Measurements from ENCODE around the gene MIER2. TPM values are rescaled to one million over a fixed set of nuclear protein-coding genes. Genes with fewer than 3 reads are reported as not detected.

Gene MIER2
- polyA plus RNA-seq, 3 donors = 7.8 to 26.9 (median 22.3) TPM

DNA sequence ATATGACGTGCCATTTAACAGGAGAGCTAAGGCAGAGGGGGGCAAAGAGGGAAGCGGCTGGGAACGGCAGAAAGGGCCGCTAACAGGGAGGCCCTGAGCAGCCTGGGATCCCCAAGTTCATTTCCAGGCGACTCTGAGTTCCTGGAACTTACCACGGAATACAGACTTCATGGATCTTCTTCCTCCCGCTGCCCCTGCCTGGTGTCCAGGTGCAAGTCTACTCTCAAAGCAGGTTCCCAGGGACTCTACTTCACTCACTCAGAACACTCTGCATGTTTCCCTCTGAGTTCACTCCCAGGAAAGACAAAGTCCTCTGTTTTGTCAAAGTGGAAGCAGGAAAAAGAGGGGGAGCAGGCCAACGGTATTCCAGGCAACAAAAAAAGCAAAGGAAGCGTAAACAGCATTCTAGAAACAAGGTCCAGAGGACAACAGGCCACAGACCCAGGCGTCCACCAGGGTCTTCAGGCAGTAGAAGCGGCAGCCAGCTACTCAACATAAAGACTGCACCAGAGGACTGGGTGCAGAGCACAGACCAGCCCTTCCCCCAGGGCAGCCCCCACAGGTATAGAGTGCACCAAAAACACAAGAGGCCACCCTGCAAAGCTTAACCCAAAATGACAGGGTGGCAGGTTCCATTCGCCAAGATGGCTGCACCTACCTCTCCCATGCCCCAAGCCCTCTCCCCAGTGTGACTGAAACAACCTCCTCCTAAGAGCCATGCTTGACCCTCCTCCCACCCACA is 3.0 kb downstream of the MIER2 start:
- no peak overlapping the region for H3K27ac ChIP-seq (ENCODE audit: low read depth, low read length)
- WGBS, 3 donors = 67 to 71% (median 69%) methylated on average over 12 of the region's 12 CpGs

DNA sequence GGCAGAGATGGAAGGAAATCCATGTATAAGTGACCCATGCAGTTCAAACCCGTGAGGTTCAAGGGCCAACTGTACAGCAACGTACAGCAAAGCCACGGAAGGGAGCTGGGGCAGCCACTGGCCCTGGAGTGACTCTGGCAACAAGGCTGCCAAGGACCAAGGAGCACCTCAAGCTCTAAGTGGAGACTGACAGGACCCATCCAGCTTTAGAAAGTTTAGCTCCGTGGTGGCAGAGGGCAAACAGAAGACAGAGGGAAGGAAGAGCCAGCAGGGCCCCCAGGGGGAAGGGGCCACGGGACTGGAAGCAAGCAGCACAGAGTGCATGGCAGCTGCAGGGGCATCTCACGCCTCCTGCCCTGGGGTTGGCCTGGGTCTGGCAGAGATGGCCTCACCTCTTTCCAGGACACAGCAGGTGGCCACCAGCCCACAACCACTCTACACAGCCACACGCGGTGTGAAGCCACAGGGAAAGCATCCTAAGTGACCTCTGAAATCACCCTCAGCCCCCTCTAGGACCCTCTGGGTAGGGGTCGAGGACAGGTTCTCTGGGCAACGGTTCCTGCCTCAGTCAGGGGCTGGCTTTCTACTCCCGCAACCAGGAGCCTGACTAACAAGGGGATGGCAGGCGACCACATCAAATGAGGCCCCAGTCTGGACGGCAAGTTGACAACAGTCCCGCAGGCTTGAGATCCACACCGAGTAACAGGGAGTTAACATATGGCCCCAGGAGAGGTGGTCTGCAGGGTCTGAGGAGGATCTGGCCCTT is 3.8 kb downstream of the MIER2 start:
- H3K27ac ChIP-seq (ENCODE audit: low read depth, low read length) = no peak overlapping the region
- WGBS, 3 donors = 73 to 81% (median 75%) methylated on average over 15 of the region's 15 CpGs

DNA sequence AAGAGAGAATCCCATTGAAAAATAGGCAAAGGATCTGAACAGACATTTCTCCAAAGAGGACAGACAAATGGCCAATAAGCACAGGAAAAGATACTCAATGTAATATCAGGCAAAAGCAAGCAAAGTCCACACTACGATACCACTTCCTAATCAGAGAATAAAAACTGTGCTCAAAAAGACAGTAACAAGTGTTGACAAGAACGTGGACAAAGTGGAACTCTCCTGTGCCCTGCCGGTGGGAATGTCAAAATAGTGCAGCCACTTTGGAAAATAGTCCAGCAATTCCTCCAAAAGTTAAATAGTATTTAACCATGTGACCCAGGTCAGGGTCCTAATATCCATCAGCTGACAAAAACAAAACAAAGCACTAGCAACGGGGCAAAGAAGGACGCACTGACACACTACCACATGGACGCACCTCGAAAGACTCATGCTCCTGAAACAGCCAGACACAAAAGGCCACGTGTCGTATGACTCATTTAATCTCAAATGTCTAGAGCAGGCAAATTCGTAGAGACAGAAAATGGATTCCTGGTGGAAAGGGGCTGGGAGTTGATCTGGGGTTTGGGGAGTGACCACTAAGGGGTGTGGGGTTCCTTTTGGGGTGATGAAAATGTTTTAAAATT is 5.2 kb downstream of the MIER2 start:
- no peak overlapping the region for H3K27ac ChIP-seq (ENCODE audit: low read depth, low read length)
- 88 to 98% (median 95%) methylated on average over 10 of the region's 10 CpGs for WGBS, 3 donors

DNA sequence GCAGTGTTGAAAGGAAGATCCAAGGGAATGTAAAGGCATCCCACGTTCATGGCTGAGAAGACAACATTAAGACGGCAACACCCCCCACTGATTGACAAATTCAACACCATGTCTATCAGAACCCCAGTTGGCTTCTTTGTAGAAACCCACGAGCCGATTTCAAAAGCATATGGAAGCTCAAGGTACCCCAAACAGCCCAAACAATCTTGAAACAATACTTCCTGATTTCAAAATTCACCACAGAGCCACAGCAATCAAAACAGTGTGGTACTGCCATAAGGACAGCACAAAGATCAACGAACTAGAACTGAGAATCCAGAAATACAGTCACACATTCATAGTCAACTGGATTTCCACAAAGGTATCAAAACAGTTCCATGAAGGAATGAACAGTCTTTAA is 6.2 kb downstream of the MIER2 start:
- H3K27ac ChIP-seq (ENCODE audit: low read depth, low read length) = no peak overlapping the region
- WGBS, 3 donors = 57 to 90% (median 67%) methylated on average over 5 of the region's 5 CpGs

DNA sequence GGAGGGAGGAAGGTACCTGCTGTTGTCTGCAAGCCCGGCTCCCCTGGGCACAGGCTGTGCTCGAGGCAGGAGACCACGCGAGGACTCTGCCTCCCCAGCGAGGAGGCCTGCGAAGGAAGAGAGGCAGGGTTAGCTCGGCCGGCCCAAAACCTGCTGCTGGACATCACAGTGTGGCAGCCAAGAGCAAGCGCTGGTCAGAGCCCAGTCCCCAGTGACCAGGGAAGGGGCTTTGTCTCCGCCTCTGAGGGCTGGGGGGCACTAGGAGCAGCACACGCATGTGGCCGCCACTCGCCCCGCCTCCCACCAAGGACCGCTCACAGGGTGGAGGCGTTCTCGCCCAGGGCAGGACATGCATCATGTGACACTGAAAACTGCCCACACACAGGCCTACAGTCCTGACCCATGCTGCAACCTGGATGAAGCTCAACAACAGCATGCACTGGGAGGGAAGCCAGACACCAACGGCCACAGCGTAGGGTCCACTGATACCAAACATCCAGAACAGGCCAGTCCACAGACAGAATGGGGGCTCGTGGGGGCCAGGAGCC is 8.5 kb downstream of the MIER2 start:
- 67 to 82% (median 77%) methylated on average over 20 of the region's 20 CpGs for WGBS, 3 donors

DNA sequence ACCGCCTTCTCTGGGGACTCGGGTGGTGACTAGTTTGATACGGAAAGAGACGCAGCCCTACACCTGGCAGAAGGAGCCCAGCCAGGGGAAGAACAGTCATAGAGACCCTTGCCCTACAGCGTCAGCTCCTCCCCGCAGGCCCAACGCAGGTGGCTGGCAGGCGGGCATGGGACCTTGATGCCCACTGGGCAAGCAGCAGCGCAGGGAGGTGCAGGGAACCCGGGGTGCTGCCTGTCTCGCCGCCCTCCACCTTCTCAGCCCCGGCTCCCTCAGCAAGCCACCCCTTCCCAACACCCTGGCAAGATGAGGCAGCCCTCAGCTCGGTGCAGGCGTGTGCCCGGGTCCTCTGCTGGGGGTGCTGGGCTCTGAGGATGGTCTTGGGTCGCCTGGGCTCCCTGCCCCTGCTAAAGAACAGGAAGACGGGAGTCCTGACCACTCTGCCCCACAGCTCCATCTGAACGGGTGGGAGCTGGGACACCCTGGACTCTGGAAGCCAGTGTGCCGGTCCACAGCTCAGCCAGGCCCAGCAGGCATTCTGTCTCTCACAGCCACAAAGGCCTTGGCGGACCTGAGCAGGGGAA is 9.0 kb downstream of the MIER2 start:
- WGBS, 3 donors = 90 to 94% (median 92%) methylated on average over 20 to 21 of the region's 21 CpGs
- H3K27ac ChIP-seq (ENCODE audit: low read depth, low read length) = no peak overlapping the region

More for the DNA sequence above, 8.5 kb downstream of the MIER2 start:
- H3K27ac ChIP-seq (ENCODE audit: low read depth, low read length) = no peak overlapping the region

DNA sequence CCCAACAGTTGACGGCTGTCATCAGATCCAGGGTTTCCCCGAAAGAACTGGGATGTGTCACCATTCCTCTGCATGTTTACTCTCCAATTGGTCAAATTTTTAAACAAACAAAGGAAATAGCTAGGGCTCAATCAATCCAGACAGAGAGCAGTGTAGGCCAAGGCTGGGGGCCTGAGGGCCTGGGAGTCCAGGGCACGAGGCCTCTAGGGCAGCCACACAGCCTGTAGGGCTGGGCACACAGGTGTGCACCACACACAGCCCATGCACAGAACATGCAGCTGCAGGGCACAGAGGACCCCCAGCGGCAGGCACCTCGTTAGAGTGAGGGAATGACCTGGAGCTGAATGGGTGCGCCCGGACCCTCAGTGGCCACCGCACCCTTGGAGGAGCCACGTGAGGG is 9.5 kb downstream of the MIER2 start:
- no peak overlapping the region for H3K27ac ChIP-seq (ENCODE audit: low read depth, low read length)
- WGBS, 3 donors = 82 to 96% (median 85%) methylated on average over 9 of the region's 9 CpGs

DNA sequence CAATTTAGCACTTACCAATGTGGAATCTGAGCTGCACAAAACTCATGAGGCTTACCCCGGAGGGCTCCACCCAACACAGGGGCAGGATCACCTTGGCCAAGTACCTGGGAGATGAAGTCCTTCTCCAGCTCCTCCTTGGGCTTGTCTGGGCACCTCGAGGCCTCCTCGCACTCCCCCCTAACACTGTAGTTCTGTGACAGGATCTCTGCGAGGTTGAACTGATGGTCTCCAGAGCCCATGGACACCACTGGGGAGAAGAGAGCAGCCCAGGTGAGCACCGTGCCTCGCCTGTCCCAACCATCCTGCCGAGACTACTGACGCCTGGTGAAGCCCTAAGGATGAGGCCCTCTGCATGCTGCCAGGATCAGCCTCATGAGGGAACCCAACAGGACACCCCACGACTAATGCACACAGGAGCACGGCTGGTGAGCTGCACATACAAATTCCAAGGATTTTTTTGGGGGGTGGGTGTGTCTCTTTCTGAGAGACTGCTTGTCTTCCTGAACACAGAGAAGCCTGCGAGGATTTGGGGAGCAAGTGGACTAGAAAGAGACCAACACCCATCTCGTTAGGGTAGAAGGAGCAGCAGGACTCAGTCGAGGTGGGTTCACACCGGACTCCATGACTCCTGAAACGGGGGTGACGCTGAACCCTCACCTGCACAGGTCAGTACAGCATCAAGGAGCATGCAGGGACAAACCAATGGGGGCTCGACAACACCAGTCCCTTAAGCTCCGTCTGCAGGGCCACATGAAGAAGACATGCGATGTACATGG is 10.1 kb downstream of the MIER2 start:
- WGBS, 3 donors = 91 to 97% (median 94%) methylated on average over 19 of the region's 19 CpGs
- no peak overlapping the region for H3K27ac ChIP-seq (ENCODE audit: low read depth, low read length)

DNA sequence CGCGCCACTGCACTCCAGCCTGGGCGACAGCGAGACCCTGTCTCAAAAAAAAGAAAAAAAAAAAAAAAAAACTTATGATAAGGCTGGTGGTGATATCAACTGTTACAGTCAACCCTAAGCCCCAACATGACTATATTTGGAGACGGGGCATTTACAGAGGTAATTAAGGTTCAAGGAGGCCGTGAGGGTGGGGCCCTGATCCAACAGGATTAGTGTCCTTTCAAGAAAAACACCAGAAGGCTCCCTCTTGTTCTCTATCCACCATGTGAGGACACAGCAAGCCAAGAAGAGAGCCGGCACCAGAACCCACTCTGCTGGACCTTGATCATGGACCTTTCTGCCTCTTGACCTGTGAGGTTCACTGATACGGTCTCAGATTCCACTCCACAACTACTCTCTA is 14.1 kb downstream of the MIER2 start:
- WGBS, 3 donors = 96 to 100% (median 98%) methylated on average over 8 of the region's 8 CpGs

DNA sequence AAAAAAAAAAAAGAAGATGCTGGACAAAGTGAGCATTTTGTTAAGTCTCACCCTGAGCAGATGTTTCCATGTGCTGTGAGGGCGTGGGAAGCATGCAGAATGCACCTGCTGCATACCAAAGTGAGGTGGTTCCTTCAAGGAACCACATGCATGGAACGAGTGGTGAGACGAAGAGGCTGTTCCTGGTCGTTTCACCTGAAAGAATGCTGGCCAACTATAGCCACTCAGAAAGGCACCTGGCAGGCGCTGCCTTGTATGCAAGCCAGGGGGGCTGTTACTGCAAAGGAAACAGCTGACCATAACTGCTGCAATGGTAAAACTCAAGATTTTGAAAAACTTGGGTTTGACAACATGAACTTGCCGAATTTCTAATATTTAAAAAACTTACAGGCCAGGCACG is 14.7 kb downstream of the MIER2 start:
- H3K27ac ChIP-seq (ENCODE audit: low read depth, low read length) = no peak overlapping the region
- whole genome bisulfite sequencing, 3 donors = 94 to 98% (median 97%) methylated on average over 7 of the region's 7 CpGs

More for the DNA sequence above, 14.1 kb downstream of the MIER2 start:
- H3K27ac ChIP-seq (ENCODE audit: low read depth, low read length) = no peak overlapping the region

DNA sequence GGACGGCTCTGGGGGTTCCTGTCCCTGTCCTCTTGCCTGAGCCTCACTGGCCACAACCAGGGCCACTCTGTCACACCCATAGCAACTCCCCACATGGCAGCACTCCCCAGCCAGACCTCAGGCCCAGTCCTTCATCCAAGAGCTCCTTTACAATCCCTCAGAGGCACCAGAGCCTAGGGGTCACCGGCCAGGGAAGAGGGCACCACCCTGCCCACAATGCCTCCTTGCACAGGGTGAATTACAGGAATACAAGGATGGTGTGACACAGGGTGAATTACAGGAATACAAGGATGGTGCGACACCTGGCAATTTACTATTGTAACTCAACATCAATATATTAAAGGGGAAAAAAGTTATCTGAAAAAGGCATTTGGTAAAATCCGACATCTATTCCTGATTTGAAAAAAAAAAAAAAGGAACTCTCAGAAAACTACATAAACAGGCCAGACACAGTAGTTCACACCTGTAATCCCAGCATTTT is 16.5 kb downstream of the MIER2 start:
- 83 to 100% (median 96%) methylated on average over 4 of the region's 4 CpGs for WGBS, 3 donors
- H3K27ac ChIP-seq (ENCODE audit: low read depth, low read length) = no peak overlapping the region

DNA sequence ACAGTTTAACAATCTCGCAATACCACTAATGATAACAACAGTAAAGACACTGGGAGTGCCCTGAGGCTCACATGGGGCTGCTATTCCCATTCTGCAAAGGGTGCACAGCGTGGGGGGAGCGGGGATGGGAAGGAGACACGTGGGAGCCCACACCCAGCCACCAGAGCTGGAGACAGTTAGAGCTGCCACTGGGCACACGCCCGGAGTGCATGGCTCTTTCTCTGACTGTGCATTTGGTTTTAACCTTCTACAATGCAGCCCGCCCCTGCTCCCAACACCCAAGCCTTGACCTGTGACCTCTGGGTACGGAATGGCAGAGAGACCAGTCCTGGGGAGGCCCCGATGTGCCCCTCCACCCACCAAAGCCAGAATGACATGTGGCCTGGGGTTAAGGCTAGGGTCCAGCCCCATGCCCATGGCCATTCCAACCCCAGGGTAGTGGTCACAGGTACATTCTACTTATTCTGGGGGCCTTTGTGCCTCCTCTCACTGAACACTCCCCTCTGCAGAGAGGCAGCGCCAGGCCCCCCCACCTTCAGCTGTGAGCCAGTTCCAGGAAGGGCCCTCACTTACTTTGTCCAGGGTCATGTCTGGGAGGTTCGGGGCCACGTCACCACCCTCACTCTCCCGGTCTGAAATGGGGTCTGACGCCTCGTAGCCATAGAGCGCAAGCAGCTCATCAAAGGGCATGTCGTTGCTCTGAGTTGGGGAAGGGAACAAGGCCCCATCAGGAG is 17.1 kb downstream of the MIER2 start:
- no peak overlapping the region for H3K27ac ChIP-seq (ENCODE audit: low read depth, low read length)
- 96 to 100% (median 97%) methylated on average over 17 of the region's 17 CpGs for WGBS, 3 donors

DNA sequence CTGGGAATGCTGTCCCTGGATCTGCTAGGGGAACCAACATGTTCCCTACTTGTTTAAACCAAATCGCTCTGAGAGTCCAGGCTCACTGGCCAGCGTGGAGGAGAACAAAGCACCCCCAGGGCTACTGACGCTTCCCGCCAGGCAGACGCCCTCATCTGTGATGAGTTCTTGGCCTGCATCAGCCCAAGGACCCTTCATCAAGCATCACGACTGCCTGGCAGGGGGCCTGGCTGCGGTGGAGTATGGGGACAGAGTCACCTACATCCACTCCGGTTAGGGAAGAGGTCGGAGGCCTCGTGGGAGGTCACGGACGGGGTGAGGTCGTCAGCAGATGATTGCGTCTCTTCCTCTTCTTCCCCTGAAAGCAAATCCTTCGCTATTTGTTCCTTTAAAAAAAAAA is 17.7 kb downstream of the MIER2 start:
- WGBS, 3 donors = 90 to 97% (median 92%) methylated on average over 15 of the region's 15 CpGs
- H3K27ac ChIP-seq (ENCODE audit: low read depth, low read length) = no peak overlapping the region

DNA sequence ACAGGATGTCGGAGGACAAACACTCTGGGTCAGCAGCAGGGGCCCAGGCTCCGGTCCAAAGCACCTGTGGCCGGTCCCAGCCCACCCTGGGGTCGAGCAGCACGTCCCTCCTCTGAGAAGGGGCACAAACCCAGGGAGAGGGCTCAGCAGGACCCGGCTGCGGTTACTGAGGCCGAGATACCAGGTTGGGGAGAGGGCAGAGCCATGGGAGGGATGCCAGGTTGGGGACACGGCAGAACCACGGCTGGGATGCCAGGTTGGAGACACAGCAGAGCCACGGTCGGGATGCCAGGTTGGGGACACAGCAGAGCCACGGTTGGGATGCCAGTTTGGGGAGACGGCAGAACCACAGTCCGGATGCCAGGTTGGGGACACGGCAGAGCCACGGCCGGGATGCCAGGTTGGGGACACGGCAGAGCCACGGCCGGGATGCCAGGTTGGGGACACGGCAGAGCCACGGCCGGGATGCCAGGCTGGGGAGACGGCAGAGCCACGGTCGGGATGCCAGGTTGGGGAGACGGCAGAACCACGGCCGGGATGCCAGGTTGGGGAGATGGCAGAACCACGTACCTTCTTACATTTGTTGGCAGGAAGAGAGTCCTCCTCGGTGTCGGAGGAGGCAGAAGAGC is 18.5 kb downstream of the MIER2 start:
- WGBS, 3 donors = 88 to 96% (median 89%) methylated on average over 33 of the region's 33 CpGs
- H3K27ac ChIP-seq (ENCODE audit: low read depth, low read length) = no peak overlapping the region

DNA sequence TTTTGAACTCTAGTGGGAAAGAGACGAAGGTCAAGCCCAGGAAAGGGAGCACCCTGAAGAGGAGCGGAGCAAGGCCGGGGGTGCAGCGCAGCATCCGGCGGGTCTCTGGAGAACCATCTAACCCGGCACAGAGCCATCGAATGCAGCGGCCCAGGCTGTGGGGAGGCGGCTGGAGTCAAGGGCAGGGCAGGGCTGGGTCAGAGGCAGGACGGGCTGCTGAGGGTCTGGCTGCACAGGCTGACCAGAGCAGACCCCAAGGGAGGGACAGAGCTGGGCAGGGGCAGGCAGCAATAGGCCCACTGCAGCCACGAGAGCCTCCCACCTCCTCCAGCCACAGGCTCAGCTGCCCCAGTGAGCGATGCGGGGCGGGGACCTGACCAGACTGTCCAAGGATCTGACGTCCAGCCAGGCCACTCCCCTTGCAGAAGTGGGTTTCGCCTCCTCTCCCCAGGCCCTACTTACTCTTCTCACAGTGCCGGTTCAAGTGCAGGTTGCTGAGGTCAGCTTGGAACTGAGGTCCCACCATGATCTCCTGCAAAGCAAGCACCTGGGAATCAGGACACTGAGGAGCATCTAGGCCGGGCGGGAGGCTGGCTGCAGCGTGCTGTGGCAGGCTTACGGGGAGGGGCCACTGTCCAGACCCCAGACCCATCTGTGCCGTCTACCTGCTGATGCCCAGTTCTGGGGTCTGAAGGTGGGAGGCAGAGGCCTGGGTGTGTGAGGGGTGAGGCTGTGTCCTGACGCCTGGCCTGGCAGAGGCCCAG is 19.2 kb downstream of the MIER2 start:
- 90 to 92% (median 91%) methylated on average over 24 of the region's 24 CpGs for WGBS, 3 donors
- H3K27ac ChIP-seq (ENCODE audit: low read depth, low read length) = no peak overlapping the region

DNA sequence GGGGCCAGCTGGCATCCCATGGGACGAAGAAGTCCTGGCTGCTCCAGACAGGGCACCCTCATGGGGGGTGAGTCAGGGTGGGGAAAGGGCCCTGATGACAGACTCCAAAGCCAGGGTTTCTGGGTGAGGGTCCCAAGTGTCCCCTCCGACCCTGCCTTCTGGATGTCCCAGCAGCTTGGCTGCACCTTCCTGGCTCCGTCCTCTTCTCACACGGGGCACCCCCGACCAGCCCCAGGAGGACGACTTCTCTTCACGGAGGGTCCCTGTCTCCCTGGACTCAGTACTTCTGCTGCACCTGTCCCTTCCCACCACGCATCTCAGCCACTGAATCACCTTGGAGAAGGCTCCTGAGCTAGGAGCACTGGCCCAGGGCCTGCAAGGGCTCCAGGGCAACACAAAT is 19.9 kb downstream of the MIER2 start:
- 94 to 96% (median 96%) methylated on average over 8 of the region's 8 CpGs for WGBS, 3 donors
- no peak overlapping the region for H3K27ac ChIP-seq (ENCODE audit: low read depth, low read length)

Data from adipose tissue (tissue), 3 donors.